SU-DHL-6 (cell line): ENCODE data around the gene SLCO4A1.

Source experiments
- H2AFZ ChIP-seq: fragments of 200-600 bp; sonication (generic); 2 replicates; pipeline ENCODE4 v1.6.1; 2014; ENCODE audit warnings: low read depth, mild to moderate bottlenecking, moderate library complexity, mixed read lengths, antibody characterized with exemption, low read length; ENCODE audit not compliant: severe bottlenecking
- H3F3A ChIP-seq: fragments of 200-600 bp; shearing (Covaris generic); 2 replicates; pipeline ENCODE4 v1.6.0; 2016; ENCODE audit warnings: antibody characterized with exemption, mild to moderate bottlenecking; ENCODE audit not compliant: insufficient read depth
- H3K27ac ChIP-seq: fragments of 200-600 bp; sonication (generic); 2 replicates; pipeline ENCODE4 v1.5.1; 2016; ENCODE audit warnings: low read depth, mild to moderate bottlenecking, low read length, moderate library complexity, mixed read lengths
- H3K27me3 ChIP-seq: fragments of 200-600 bp; sonication (generic), shearing (Covaris generic); 2 replicates; pipeline ENCODE4 v1.6.0; 2014; ENCODE audit warnings: mild to moderate bottlenecking, low read length
- H3K36me3 ChIP-seq: fragments of 200-600 bp; sonication (generic); 2 replicates; pipeline ENCODE4 v1.6.1; 2014; ENCODE audit warnings: mild to moderate bottlenecking, low read length, mixed read lengths
- H3K4me2 ChIP-seq: fragments of 300-600, 200-600 bp; shearing (Covaris generic), sonication (generic); 2 replicates; pipeline ENCODE4 v1.6.0; 2014; ENCODE audit warnings: low read length, low read depth, mild to moderate bottlenecking; ENCODE audit not compliant: poor library complexity, severe bottlenecking
- H3K4me3 ChIP-seq: fragments of 200-600 bp; sonication (generic); 2 replicates; pipeline ENCODE4 v1.5.1; 2014; ENCODE audit warnings: antibody characterized with exemption, low read length, mild to moderate bottlenecking, mixed read lengths; ENCODE audit not compliant: insufficient read depth, poor library complexity, severe bottlenecking
- H3K79me2 ChIP-seq: fragments of 200-600 bp; sonication (generic); 2 replicates; pipeline ENCODE4 v1.6.1; 2014; ENCODE audit warnings: mild to moderate bottlenecking, low read length, moderate library complexity; ENCODE audit not compliant: insufficient read depth
- H3K9ac ChIP-seq: fragments of 200-600 bp; sonication (generic); 2 replicates; pipeline ENCODE4 v1.7.0; 2014; ENCODE audit warnings: mild to moderate bottlenecking, low read length
- H3K9me2 ChIP-seq: fragments of 200-600 bp; sonication (generic); replicated peaks from 2 replicates; pipeline ENCODE4 v1.6.1; 2014; ENCODE audit warnings: low read length; ENCODE audit not compliant: insufficient read depth
- H3K9me3 ChIP-seq: fragments of 200-600 bp; sonication (generic); 2 replicates; pipeline ENCODE4 v1.6.1; 2014; ENCODE audit warnings: low read length, mixed read lengths; ENCODE audit not compliant: insufficient read depth
- H4K20me1 ChIP-seq: fragments of 200-600 bp; sonication (generic); 2 replicates; pipeline ENCODE4 v1.6.1; 2014; ENCODE audit warnings: low read depth, mild to moderate bottlenecking, antibody characterized with exemption, low read length, moderate library complexity, mixed read lengths
- CTCF ChIP-seq: fragments of 200-600 bp; sonication (generic); IDR thresholded peaks from one replicate; pipeline ENCODE4 v1.5.1; 2017; ENCODE audit warnings: antibody characterized with exemption, mild to moderate bottlenecking, low read length, moderate library complexity; ENCODE audit not compliant: insufficient read depth, poor library complexity, severe bottlenecking
- EZH2phosphoT487 ChIP-seq: fragments of 200-600 bp; sonication (generic), shearing (Covaris generic); conservative IDR thresholded peaks from 2 replicates; pipeline ENCODE4 v1.6.1; 2018; ENCODE audit warnings: mild to moderate bottlenecking, antibody characterized with exemption, low read length, moderate library complexity, mixed read lengths

Gene SLCO4A1

GRCh38 chr20:62629864-62630470 lies 12.3 kb upstream of the SLCO4A1 start:
- no peaks in the 10 kb centered on the region for H4K20me1 ChIP-seq
- no peaks in the 10 kb centered on the region for H3K36me3 ChIP-seq
- no peak overlapping the region for H3K27ac ChIP-seq
- H3K9me3 ChIP-seq, result no peaks in the 10 kb centered on the region
- H3K4me3 ChIP-seq, result no peak overlapping the region
- H3K27me3 ChIP-seq, result no peaks in the 10 kb centered on the region
- no peaks in the 10 kb centered on the region for H3K79me2 ChIP-seq
- no peaks in the 10 kb centered on the region for H3F3A ChIP-seq
- no peaks in the 10 kb centered on the region for H3K9me2 ChIP-seq
- H3K4me2 ChIP-seq, result no peak overlapping the region
- no peak for TF ChIP-seq CTCF
- TF ChIP-seq EZH2phosphoT487, result no peak
- H3K9ac ChIP-seq, result no peak overlapping the region
- no peak overlapping the region for H2AFZ ChIP-seq

GRCh38 chr20:62631336-62632308 lies 10.7 kb upstream of the SLCO4A1 start:
- Histone ChIP-seq H3F3A (no peaks in the 10 kb centered on the region), H3K79me2 (no peaks in the 10 kb centered on the region), H3K9ac (no peak overlapping the region), H3K4me3 (no peak overlapping the region), H2AFZ (no peak overlapping the region), H3K27me3 (no peaks in the 10 kb centered on the region), H4K20me1 (no peaks in the 10 kb centered on the region), H3K4me2 (no peak overlapping the region), H3K9me3 (no peaks in the 10 kb centered on the region), H3K9me2 (no peaks in the 10 kb centered on the region), H3K36me3 (no peaks in the 10 kb centered on the region), H3K27ac (no peak overlapping the region)
- TF ChIP-seq CTCF (no peak), EZH2phosphoT487 (no peak)

GRCh38 chr20:62632575-62633090 lies 9.7 kb upstream of the SLCO4A1 start:
- Histone ChIP-seq H3K4me3 (no peak overlapping the region), H3K36me3 (no peaks in the 10 kb centered on the region), H3K79me2 (no peaks in the 10 kb centered on the region), H3K27me3 (no peaks in the 10 kb centered on the region), H3K9ac (no peak overlapping the region), H3F3A (no peaks in the 10 kb centered on the region), H3K9me2 (no peaks in the 10 kb centered on the region), H4K20me1 (no peaks in the 10 kb centered on the region), H2AFZ (no peak overlapping the region), H3K4me2 (no peak overlapping the region), H3K9me3 (no peaks in the 10 kb centered on the region), H3K27ac (no peak overlapping the region)
- TF ChIP-seq CTCF (no peak), EZH2phosphoT487 (no peak)
